PFSK-1 (cell line): ENCODE results near the gene AADAT.

Experiments
- POLR2AphosphoS5 ChIP-seq: IDR thresholded peaks from 2 replicates; pipeline ENCODE4 v1.6.1; 2012; ENCODE audit warnings: low read depth, mild to moderate bottlenecking, control low read depth, low read length, moderate library complexity
- SIN3A ChIP-seq: IDR thresholded peaks from 2 replicates; pipeline ENCODE4 v1.6.1; 2012; ENCODE audit warnings: mild to moderate bottlenecking, low read length, moderate library complexity, borderline replicate concordance; ENCODE audit not compliant: insufficient read depth
- TAF1 ChIP-seq: IDR thresholded peaks from 2 replicates; pipeline ENCODE4 v1.6.1; 2012; ENCODE audit warnings: low read length, control low read depth, borderline replicate concordance; ENCODE audit not compliant: insufficient read depth
- TF ChIP-seq, protein P1 (sequence below), 2 experiments: IDR thresholded peaks; 2 replicates each; pipeline versions ENCODE4 v1.6.1 to v1.8.0; 2011 to 2012; ENCODE audit warnings: low read depth in 2 of 2, low read length in 2 of 2, control low read depth in 1 of 2, inconsistent platforms in 1 of 2, mild to moderate bottlenecking in 1 of 2, moderate library complexity in 1 of 2; ENCODE audit not compliant: insufficient read depth in 1 of 2

GRCh38 chr4:170091069-170091696 lies 1.4 kb upstream of the AADAT start:
- TF ChIP-seq, protein P1, sequence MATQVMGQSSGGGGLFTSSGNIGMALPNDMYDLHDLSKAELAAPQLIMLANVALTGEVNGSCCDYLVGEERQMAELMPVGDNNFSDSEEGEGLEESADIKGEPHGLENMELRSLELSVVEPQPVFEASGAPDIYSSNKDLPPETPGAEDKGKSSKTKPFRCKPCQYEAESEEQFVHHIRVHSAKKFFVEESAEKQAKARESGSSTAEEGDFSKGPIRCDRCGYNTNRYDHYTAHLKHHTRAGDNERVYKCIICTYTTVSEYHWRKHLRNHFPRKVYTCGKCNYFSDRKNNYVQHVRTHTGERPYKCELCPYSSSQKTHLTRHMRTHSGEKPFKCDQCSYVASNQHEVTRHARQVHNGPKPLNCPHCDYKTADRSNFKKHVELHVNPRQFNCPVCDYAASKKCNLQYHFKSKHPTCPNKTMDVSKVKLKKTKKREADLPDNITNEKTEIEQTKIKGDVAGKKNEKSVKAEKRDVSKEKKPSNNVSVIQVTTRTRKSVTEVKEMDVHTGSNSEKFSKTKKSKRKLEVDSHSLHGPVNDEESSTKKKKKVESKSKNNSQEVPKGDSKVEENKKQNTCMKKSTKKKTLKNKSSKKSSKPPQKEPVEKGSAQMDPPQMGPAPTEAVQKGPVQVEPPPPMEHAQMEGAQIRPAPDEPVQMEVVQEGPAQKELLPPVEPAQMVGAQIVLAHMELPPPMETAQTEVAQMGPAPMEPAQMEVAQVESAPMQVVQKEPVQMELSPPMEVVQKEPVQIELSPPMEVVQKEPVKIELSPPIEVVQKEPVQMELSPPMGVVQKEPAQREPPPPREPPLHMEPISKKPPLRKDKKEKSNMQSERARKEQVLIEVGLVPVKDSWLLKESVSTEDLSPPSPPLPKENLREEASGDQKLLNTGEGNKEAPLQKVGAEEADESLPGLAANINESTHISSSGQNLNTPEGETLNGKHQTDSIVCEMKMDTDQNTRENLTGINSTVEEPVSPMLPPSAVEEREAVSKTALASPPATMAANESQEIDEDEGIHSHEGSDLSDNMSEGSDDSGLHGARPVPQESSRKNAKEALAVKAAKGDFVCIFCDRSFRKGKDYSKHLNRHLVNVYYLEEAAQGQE (IDR thresholded peaks at IDR 0.05; ENCODE audit: insufficient read depth in 1 of 2, low read depth in 2 of 2, low read length in 2 of 2), result no peak
- no peak for TF ChIP-seq POLR2AphosphoS5
- TF ChIP-seq SIN3A, result no peak
- no peak for TF ChIP-seq TAF1
